ENCODE data around the gene ASB2. TPM values are rescaled to one million over a fixed set of nuclear protein-coding genes. Genes with fewer than 3 reads are reported as not detected.

The ASB2 gene
- total RNA-seq, 1 donor from 2014 or later = 251 TPM

DNA sequence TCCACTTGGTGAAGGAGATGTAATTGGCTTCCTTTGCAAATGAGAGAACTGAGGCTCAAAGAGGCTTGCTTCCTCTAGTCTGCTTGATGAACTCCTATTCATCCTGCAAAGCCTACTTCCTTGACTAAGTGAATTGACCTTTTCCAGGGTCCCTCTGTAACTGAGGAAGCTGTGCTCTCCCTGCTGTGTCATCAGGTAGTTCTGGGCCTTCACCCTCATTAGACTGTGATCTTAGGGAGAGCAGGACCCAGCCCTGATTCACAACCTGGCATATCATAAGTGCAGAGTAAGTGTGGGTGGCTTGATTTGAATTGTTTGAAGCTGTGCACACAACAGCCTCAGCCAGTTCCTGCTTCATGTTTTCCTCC is 16.3 kb downstream of the ASB2 start:
- TF ChIP-seq, protein P1, sequence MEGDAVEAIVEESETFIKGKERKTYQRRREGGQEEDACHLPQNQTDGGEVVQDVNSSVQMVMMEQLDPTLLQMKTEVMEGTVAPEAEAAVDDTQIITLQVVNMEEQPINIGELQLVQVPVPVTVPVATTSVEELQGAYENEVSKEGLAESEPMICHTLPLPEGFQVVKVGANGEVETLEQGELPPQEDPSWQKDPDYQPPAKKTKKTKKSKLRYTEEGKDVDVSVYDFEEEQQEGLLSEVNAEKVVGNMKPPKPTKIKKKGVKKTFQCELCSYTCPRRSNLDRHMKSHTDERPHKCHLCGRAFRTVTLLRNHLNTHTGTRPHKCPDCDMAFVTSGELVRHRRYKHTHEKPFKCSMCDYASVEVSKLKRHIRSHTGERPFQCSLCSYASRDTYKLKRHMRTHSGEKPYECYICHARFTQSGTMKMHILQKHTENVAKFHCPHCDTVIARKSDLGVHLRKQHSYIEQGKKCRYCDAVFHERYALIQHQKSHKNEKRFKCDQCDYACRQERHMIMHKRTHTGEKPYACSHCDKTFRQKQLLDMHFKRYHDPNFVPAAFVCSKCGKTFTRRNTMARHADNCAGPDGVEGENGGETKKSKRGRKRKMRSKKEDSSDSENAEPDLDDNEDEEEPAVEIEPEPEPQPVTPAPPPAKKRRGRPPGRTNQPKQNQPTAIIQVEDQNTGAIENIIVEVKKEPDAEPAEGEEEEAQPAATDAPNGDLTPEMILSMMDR (IDR thresholded peaks at IDR 0.05; ENCODE audit: borderline replicate concordance) = no peak
- DNase-seq = no peak
- Histone ChIP-seq H3K9me3 (replicated peaks) (no peaks in the 10 kb centered on the region), H3K36me3 (peaks cover 63% of the 10 kb centered on the region), H3K27me3 (ENCODE audit: low read depth) (no peaks in the 10 kb centered on the region), H3K4me1 (peaks cover 96% of the 10 kb centered on the region), H3K4me3 (no peak overlapping the region), H3K27ac (replicated peaks) (peak overlapping the region; percentile 75)
- intact Hi-C loops (cut with micrococcal nuclease) = no loop called here

DNA sequence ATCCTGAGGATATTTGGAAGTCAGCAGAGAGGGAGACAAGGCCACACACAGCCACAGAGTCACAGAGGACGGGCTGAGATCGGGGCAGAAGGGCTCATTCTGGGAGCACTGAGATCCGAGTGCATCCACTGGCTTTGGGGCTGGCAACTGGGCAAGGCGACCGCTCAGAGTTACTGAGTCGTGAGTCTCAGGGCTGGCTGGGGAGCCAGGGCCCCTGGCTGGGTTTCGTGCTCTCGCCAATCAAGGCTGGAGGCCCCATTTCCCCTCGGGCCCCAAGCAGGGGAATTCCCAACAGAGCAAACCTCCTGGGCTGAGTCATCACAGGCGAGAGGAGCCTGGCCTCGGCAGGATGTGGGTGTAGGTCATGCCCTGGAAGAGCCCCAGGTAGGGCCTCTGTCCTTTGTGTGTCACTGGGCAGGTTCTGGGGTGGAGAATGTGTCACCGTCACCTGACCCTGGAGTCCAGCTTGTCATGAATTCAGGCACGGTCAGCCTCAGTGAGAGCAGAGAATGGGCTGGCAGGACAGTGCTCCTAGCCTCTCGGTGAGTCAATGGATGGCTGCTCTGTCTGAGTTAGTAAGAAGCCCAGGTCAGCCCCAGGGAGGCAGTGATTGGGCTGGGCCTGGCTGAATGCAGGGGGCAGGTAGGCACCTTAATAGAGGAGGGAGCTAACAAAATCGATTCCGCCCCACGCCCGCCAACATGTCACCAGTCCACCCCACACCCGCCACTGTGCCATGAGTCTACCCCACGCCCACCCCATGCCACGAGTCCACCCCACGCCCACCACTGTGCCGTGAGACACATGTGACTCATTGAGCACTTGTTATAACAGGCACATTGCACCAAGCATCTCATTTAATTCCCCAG is 16.9 kb downstream of the ASB2 start:
- Histone ChIP-seq H3K4me3 (no peak overlapping the region), H3K4me1 (peaks cover 96% of the 10 kb centered on the region), H3K9me3 (replicated peaks) (no peaks in the 10 kb centered on the region), H3K27me3 (ENCODE audit: low read depth) (no peaks in the 10 kb centered on the region), H3K36me3 (peaks cover 69% of the 10 kb centered on the region), H3K27ac (replicated peaks) (peak overlapping the region; percentile 75)
- no peak for DNase-seq
- TF ChIP-seq, protein P1 (IDR thresholded peaks at IDR 0.05; ENCODE audit: borderline replicate concordance) = no peak
- intact Hi-C loops (cut with micrococcal nuclease) = no loop called here

DNA sequence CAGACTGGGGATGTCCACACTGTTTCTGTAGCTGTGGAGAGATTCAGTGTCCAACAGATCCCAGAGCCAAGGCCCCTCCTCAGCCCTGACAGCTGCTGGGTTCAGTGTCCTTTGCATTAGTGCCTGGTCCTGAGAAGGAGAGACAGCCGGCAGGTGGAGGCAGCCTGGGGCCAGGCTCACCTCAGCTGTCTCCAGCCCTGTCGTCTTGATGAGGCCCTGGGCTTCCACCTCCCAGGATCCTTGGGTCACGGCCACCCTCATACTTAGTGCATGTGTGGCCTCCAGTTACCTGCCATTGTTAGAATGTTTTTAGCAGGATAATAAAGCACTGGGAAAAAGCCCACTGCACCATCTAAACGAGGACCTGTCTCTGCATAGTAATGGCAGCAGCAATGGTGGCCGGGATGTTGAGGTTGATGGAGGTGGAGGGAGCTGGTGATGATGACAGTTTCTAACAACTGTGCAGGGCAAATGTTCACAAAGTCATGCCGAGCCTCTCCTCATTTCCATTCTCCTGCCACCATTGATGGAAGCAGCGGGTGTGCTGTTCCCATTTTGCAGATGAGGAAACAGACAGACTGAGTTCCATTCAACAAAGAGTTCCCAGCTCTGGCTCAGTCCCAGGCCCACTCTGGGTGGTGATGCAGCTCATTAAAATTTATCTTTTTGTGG is 17.7 kb downstream of the ASB2 start:
- Histone ChIP-seq H3K27me3 (ENCODE audit: low read depth) (no peaks in the 10 kb centered on the region), H3K9me3 (replicated peaks) (no peaks in the 10 kb centered on the region), H3K4me3 (no peak overlapping the region), H3K4me1 (peaks cover 96% of the 10 kb centered on the region), H3K27ac (replicated peaks) (peak overlapping the region; percentile 75), H3K36me3 (peaks cover 69% of the 10 kb centered on the region)
- TF ChIP-seq, protein P1 (IDR thresholded peaks at IDR 0.05; ENCODE audit: borderline replicate concordance) = no peak
- no peak for DNase-seq
- intact Hi-C loops (cut with micrococcal nuclease) = no loop called here

DNA sequence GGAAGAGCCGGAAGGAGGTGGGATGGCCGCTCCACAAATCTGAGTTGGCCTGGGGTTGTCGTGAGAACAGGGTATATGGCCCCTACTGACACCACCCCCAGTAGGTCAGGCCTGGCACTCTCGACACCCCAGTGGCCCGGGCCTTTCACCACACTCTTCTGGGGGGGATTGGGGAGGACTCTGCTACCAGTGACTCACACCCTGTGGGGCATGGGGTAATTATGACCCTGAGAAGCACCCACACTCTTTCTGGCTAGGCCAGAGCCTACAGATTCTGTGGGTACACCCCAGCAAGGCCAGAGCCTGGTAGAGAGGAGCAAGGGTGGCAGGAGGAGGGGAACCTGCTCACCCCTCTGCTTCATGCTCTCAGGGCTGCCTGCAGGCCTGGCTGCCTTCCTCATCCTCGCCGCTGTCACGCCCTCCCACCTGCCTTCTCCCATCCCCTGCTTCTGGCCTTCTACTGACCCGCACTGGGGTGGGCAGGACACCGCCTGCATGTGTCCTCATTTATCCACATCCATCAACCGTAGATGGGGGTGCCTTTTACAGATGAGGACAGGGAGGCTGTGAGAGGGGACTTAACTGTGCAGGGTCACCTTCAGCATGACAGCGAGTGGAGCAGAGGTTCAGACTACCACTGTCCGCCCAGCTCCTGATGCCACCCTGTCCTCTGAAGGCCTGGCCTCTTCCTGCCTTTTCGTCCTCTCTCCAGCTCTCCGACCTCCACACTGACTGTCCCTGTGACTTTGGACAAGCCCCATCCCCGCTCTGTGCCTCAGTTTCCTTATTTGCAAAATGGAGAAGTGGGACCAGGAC is 18.4 kb downstream of the ASB2 start:
- H3K27me3 ChIP-seq (ENCODE audit: low read depth) = no peaks in the 10 kb centered on the region
- H3K4me1 ChIP-seq = peaks cover 95% of the 10 kb centered on the region
- H3K9me3 ChIP-seq (replicated peaks) = no peaks in the 10 kb centered on the region
- H3K27ac ChIP-seq (replicated peaks) = peak overlapping the region; percentile 75
- H3K36me3 ChIP-seq = peaks cover 69% of the 10 kb centered on the region
- DNase-seq = no peak
- intact Hi-C loops (cut with micrococcal nuclease) = no loop called here
- TF ChIP-seq, protein P1 (IDR thresholded peaks at IDR 0.05; ENCODE audit: borderline replicate concordance) = no peak
- H3K4me3 ChIP-seq = peak overlapping the region; percentile 11

DNA sequence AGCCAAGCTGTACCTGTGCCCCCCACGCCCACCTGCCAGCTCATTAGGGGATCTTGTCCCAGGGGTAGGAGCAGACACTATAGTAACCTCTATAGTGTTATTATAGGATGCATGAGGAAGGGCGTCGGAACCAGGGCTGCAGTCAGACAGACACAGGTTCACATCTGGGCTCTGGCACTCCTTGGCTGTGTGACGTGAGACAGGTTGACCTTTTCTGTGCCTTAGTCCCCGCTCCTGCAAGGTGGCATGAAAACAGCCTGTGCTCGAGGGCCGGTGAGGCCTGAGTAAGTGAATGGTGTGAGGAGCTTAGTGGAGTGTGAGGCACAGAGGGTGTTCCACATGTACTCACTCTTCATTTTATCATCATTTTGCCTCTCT is 19.0 kb downstream of the ASB2 start:
- intact Hi-C loops (cut with micrococcal nuclease) = no loop called here
- TF ChIP-seq, protein P1 (IDR thresholded peaks at IDR 0.05; ENCODE audit: borderline replicate concordance) = no peak
- DNase-seq = no peak
- H3K4me3 ChIP-seq = no peak overlapping the region
- H3K9me3 ChIP-seq (replicated peaks) = no peaks in the 10 kb centered on the region
- H3K36me3 ChIP-seq = peaks cover 71% of the 10 kb centered on the region
- H3K27me3 ChIP-seq (ENCODE audit: low read depth) = no peaks in the 10 kb centered on the region
- peaks cover 95% of the 10 kb centered on the region for H3K4me1 ChIP-seq
- H3K27ac ChIP-seq (replicated peaks) = peak overlapping the region; percentile 75

Data from left ventricle myocardium inferior (tissue), 1 donor.